D721Med (cell line): Measurements from ENCODE around the gene SLC2A11.
A peak's percentile ranks its signal among the peaks of the same experiment; 100 is the strongest.

ENCODE experiments used
- DNase-seq: peaks from one replicate; pipeline ENCODE4 v3.0.0; 2011; ENCODE audit warnings: low spot score; ENCODE audit not compliant: insufficient read length
- FAIRE-seq: peaks from 2 replicates; lab custom pipeline; 2011; peaks lifted over from hg19 to GRCh38; lab: Jason Lieb, UNC
- TF ChIP-seq, protein P1 (sequence below): IDR thresholded peaks from 2 replicates; pipeline ENCODE4 v1.5.1; 2012; ENCODE audit warnings: mild to moderate bottlenecking, control low read depth; ENCODE audit not compliant: insufficient read depth; ENCODE audit errors: missing control alignments

The SLC2A11 gene

GRCh38 chr22:23892706-23893105 is 35.0 kb downstream of the SLC2A11 start:
- DNase-seq = no peak
- FAIRE-seq = no peak
- TF ChIP-seq, protein P1, sequence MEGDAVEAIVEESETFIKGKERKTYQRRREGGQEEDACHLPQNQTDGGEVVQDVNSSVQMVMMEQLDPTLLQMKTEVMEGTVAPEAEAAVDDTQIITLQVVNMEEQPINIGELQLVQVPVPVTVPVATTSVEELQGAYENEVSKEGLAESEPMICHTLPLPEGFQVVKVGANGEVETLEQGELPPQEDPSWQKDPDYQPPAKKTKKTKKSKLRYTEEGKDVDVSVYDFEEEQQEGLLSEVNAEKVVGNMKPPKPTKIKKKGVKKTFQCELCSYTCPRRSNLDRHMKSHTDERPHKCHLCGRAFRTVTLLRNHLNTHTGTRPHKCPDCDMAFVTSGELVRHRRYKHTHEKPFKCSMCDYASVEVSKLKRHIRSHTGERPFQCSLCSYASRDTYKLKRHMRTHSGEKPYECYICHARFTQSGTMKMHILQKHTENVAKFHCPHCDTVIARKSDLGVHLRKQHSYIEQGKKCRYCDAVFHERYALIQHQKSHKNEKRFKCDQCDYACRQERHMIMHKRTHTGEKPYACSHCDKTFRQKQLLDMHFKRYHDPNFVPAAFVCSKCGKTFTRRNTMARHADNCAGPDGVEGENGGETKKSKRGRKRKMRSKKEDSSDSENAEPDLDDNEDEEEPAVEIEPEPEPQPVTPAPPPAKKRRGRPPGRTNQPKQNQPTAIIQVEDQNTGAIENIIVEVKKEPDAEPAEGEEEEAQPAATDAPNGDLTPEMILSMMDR = no peak

DNA sequence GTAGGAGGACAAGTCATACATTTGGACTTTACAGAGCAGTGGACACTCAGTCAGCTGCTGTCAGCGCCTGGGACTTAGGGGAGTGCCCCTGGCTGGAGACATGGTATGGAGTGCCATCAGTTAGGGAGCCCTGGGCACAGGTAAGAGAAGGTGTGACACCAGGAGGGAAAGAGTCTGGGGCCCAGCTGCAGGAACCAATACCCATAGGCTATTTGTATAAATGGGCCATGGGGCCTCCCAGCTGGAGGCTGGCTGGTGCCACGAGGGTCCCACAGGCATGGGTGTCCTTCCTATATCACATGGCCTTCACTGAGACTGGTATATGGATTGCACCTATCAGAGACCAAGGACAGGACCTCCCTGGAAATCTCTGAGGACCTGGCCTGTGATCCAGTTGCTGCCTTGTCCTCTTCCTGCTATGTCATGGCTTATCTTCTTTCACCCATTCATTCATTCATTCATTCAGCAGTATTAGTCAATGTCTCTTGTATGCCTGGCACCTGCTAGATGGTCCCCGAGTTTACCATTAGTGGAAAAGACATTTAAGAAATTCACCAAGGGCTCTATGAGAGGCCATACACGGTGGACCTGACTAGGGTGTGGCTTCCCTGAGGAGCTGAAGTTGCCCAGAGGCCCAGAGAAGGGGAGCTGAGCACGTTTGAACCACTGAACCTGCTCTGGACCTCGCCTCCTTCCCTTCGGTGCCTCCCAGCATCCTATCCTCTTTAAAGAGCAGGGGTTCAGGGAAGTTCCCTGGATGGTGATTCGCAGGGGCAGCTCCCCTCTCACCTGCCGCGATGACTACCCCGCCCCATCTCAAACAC is 35.7 kb downstream of the SLC2A11 start:
- TF ChIP-seq, protein P1 = no peak
- no peak for FAIRE-seq
- no peak for DNase-seq

GRCh38 chr22:23893945-23894709 is 36.5 kb downstream of the SLC2A11 start, which contains the start of gene MIF:
MIF (plus strand) TSS chr22:23894383; CDS start chr22:23894475, 92 bp downstream.
- DNase-seq = peak; percentile 97
- TF ChIP-seq, protein P1 = peak; percentile 60
- no peak for FAIRE-seq

DNA sequence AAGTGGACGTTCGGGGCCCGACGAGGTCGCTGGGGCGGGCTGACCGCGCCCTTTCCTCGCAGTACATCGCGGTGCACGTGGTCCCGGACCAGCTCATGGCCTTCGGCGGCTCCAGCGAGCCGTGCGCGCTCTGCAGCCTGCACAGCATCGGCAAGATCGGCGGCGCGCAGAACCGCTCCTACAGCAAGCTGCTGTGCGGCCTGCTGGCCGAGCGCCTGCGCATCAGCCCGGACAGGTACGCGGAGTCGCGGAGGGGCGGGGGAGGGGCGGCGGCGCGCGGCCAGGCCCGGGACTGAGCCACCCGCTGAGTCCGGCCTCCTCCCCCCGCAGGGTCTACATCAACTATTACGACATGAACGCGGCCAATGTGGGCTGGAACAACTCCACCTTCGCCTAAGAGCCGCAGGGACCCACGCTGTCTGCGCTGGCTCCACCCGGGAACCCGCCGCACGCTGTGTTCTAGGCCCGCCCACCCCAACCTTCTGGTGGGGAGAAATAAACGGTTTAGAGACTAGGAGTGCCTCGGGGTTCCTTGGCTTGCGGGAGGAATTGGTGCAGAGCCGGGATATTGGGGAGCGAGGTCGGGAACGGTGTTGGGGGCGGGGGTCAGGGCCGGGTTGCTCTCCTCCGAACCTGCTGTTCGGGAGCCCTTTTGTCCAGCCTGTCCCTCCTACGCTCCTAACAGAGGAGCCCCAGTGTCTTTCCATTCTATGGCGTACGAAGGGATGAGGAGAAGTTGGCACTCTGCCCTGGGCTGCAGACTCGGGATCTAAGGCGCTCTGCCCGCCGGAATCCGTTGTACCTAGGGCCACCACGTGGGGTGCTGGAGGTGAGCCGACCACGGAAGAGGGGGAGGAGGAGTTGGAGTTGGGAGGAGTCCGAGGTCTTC is 37.3 kb downstream of the SLC2A11 start:
- DNase-seq (no peak), FAIRE-seq (no peak)
- TF ChIP-seq, protein P1 = peak; percentile 32

DNA sequence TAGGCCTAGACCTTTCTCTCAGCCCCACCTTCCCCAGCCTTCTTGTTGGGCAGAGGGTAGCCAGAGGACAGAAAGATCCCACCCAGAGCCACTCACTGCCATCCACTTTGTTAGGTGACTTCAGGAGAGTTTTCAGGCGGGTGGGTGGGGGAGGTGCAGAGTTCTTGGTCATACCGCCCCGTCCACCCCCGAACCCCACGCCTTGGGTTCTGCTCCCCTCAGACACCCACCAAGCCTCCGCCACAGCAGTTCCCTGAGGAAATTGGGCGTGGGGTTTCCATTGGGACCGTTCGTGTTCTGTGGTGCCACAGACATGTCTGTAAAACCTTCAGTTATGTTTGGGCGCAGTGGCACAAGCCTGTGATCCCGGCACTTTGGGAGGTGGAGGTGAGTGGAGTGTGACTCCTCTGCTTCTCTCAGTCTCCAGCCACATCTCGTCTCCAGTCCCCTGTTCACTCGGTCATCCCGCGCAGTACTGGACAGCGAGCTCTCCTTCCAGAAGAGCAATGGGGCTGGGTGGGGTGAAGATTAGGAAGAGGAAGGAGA is 38.0 kb downstream of the SLC2A11 start:
- TF ChIP-seq, protein P1 = no peak
- FAIRE-seq = no peak
- DNase-seq = no peak

DNA sequence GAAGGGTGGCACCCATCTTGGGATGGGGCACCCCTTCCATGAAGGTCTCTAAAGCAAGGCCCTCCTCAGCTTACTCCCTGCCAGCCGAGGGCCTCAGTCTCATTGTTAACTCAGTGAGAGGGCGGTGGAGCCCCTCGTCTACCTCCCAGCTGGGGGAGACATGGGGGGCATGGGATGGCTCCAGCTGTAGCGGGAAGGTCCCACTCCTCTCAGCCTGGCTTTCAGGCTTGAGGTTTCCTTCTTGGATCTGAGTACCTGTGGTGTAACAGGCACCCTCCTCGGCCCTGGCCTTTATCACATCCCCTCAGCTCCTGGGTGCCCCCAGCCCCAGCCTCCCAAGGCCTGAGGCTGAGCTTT is 38.5 kb downstream of the SLC2A11 start:
- TF ChIP-seq, protein P1 = no peak
- FAIRE-seq = no peak
- no peak for DNase-seq
